ENCODE measurements around the gene AKT2. TPM values are rescaled to one million over a fixed set of nuclear protein-coding genes. Genes with fewer than 3 reads are reported as not detected.

AKT2 gene
- total RNA-seq, 1 experiment from 2014 or later = 149 TPM

GRCh38 chr19:40242480-40242879, 42.7 kb downstream of the AKT2 start:
- TF ChIP-seq EZH2 (IDR thresholded peaks at IDR 0.05; ENCODE audit: low read depth) = no peak
- no peak for TF ChIP-seq CTCF (conservative IDR thresholded peaks at IDR 0.05)
- no peak for DNase-seq
- Histone ChIP-seq H3K4me2 (no peak overlapping the region), H3K9me3 (ENCODE audit: insufficient read depth, low read depth) (no peaks in the 10 kb centered on the region), H3K79me2 (ENCODE audit: low read depth) (0 out of 2 replicates have a peak, but pooled peaks cover 3% of the 10 kb centered on the region), H3K4me3 (no peak overlapping the region), H3K9me2 (ENCODE audit: insufficient read depth) (no peaks in the 10 kb centered on the region), H3F3A (ENCODE audit: insufficient read depth, low read depth) (no peaks in the 10 kb centered on the region), H4K20me1 (ENCODE audit: insufficient read depth) (no peaks in the 10 kb centered on the region), H3K4me1 (replicated peaks; ENCODE audit: insufficient read depth) (no peaks in the 10 kb centered on the region), H2AFZ (no peak overlapping the region), H3K27ac (no peak overlapping the region), H3K27me3 (ENCODE audit: insufficient read depth, low read depth) (no peaks in the 10 kb centered on the region), H3K36me3 (ENCODE audit: low read depth) (no peaks in the 10 kb centered on the region)
- intact Hi-C loops (cut with micrococcal nuclease; ENCODE audit: unreplicated experiment) = no loop called here
- ChIA-PET CTCF (no interaction called here), POLR2A (ENCODE audit: unreplicated experiment) (no interaction called here)
- no TSS peak for BruUV-seq (replicated peaks)

GRCh38 chr19:40241809-40242384, 43.2 kb downstream of the AKT2 start:
- no TSS peak for BruUV-seq (replicated peaks)
- intact Hi-C loops (cut with micrococcal nuclease; ENCODE audit: unreplicated experiment) = no loop called here
- no peak overlapping the region for H3K27ac ChIP-seq
- POLR2A ChIA-PET (ENCODE audit: unreplicated experiment) = no interaction called here
- H3K4me1 ChIP-seq (replicated peaks; ENCODE audit: insufficient read depth) = no peaks in the 10 kb centered on the region
- no peak for TF ChIP-seq CTCF (conservative IDR thresholded peaks at IDR 0.05)
- no peak for TF ChIP-seq EZH2 (IDR thresholded peaks at IDR 0.05; ENCODE audit: low read depth)
- no peak overlapping the region for H3K4me3 ChIP-seq
- no peak for DNase-seq
- H2AFZ ChIP-seq = no peak overlapping the region
- no peaks in the 10 kb centered on the region for H4K20me1 ChIP-seq (ENCODE audit: insufficient read depth)
- H3F3A ChIP-seq (ENCODE audit: insufficient read depth, low read depth) = no peaks in the 10 kb centered on the region
- H3K36me3 ChIP-seq (ENCODE audit: low read depth) = no peaks in the 10 kb centered on the region
- H3K79me2 ChIP-seq (ENCODE audit: low read depth) = 0 out of 2 replicates have a peak, but pooled peaks cover 3% of the 10 kb centered on the region
- H3K27me3 ChIP-seq (ENCODE audit: insufficient read depth, low read depth) = no peaks in the 10 kb centered on the region
- H3K9me3 ChIP-seq (ENCODE audit: insufficient read depth, low read depth) = no peaks in the 10 kb centered on the region
- CTCF ChIA-PET = no interaction called here
- no peaks in the 10 kb centered on the region for H3K9me2 ChIP-seq (ENCODE audit: insufficient read depth)
- H3K4me2 ChIP-seq = no peak overlapping the region

- Histone ChIP-seq H3K79me2 (ENCODE audit: low read depth) (0 out of 2 replicates have a peak, but pooled peaks cover 3% of the 10 kb centered on the region), H3K27me3 (ENCODE audit: insufficient read depth, low read depth) (no peaks in the 10 kb centered on the region), H3K9me2 (ENCODE audit: insufficient read depth) (no peaks in the 10 kb centered on the region), H3K4me3 (no peak overlapping the region), H3K27ac (no peak overlapping the region), H3K9me3 (ENCODE audit: insufficient read depth, low read depth) (no peaks in the 10 kb centered on the region), H3K4me1 (replicated peaks; ENCODE audit: insufficient read depth) (no peaks in the 10 kb centered on the region), H3K36me3 (ENCODE audit: low read depth) (no peaks in the 10 kb centered on the region), H2AFZ (no peak overlapping the region), H3F3A (ENCODE audit: insufficient read depth, low read depth) (no peaks in the 10 kb centered on the region), H3K4me2 (no peak overlapping the region), H4K20me1 (ENCODE audit: insufficient read depth) (no peaks in the 10 kb centered on the region)
- ChIA-PET POLR2A (ENCODE audit: unreplicated experiment) (no interaction called here), CTCF (no interaction called here)
- DNase-seq = no peak
- intact Hi-C loops (cut with micrococcal nuclease; ENCODE audit: unreplicated experiment) = no loop called here
- BruUV-seq (replicated peaks) = no TSS peak
- no peak for TF ChIP-seq EZH2 (IDR thresholded peaks at IDR 0.05; ENCODE audit: low read depth)
- TF ChIP-seq CTCF (conservative IDR thresholded peaks at IDR 0.05) = no peak
Observed at GRCh38 chr19:40241125-40241808, 43.9 kb downstream of the AKT2 start.

All from PC-9 (cell line).